Activated T-cell treated with anti-CD3 and anti-CD28 coated beads, Interleukin-2, amount 50 U/mL, for 4 hours (primary cell): Measurements from ENCODE around the gene KIF24. TPM values are rescaled to one million over a fixed set of nuclear protein-coding genes. Genes with fewer than 3 reads are reported as not detected.
A peak's percentile ranks its signal among the peaks of the same experiment; 100 is the strongest.
"Not testable (repeated sequence)": the region's sequence is repeated elsewhere in the genome, so short reads cannot be mapped to it uniquely, and the experiment has no call there.

Experiments
- ATAC-seq, 2 donors: fragments of 200-7000 bp; cut with Tn5 transposase; one replicate each; pipeline ENCODE4 v1.10.0; 2021
- DNase-seq: peaks from one replicate; pipeline ENCODE4 v3.0.0-alpha.2; 2020
- H3K27me3 Mint-ChIP-seq: one replicate; pipeline ENCODE4 v1.8.0; 2021; ENCODE audit warnings: low read depth, mixed read lengths
- H3K36me3 Mint-ChIP-seq: one replicate; pipeline ENCODE4 v1.8.0; 2022; ENCODE audit warnings: mixed read lengths; ENCODE audit not compliant: insufficient read depth
- H3K4me1 Mint-ChIP-seq: one replicate; pipeline ENCODE4 v1.8.0; 2021; ENCODE audit warnings: low read depth, mixed read lengths
- H3K4me3 Mint-ChIP-seq: one replicate; pipeline ENCODE4 v1.8.0; 2021; ENCODE audit warnings: mild to moderate bottlenecking, moderate library complexity, mixed read lengths
- H3K9me3 Mint-ChIP-seq: one replicate; pipeline ENCODE4 v1.8.0; 2021; ENCODE audit warnings: mixed read lengths
- total RNA-seq, 3 donors: library from RNA; stranded (reverse); gene quantifications; one replicate each; pipeline ENCODE4 v1.2.1, GENCODE V29; 2021

Gene KIF24
- total RNA-seq, 3 donors from 2014 or later = 2.2 to 2.6 (median 2.5) TPM

- H3K4me3 Mint-ChIP-seq = no peak overlapping the region
- no peaks in the 10 kb centered on the region for H3K27me3 Mint-ChIP-seq
- peaks cover 4% of the 10 kb centered on the region for H3K36me3 Mint-ChIP-seq
- ATAC-seq = no peak
- H3K9me3 Mint-ChIP-seq = no peaks in the 10 kb centered on the region
- no peak for DNase-seq
- H3K4me1 Mint-ChIP-seq = peaks cover under 1% of the 10 kb centered on the region
These were observed 40.6 kb upstream of the KIF24 start for GRCh38 chr9:34369636-34370035.

- not testable (repeated sequence) for H3K9me3 Mint-ChIP-seq, DNase-seq, H3K36me3 Mint-ChIP-seq, H3K27me3 Mint-ChIP-seq, ATAC-seq, H3K4me1 Mint-ChIP-seq, H3K4me3 Mint-ChIP-seq
These were observed 39.7 kb upstream of the KIF24 start for GRCh38 chr9:34368796-34369195.

GRCh38 chr9:34367751-34368410, 38.8 kb upstream of the KIF24 start:
- H3K9me3 Mint-ChIP-seq, H3K27me3 Mint-ChIP-seq, H3K36me3 Mint-ChIP-seq, DNase-seq, H3K4me3 Mint-ChIP-seq, ATAC-seq: not testable (repeated sequence)
- H3K4me1 Mint-ChIP-seq = peaks cover 13% of the 10 kb centered on the region

- ATAC-seq = no peak
- Mint-ChIP-seq H3K36me3 (peaks cover 4% of the 10 kb centered on the region), H3K9me3 (no peaks in the 10 kb centered on the region), H3K27me3 (no peaks in the 10 kb centered on the region), H3K4me1 (peaks cover 13% of the 10 kb centered on the region), H3K4me3 (no peak overlapping the region)
- no peak for DNase-seq
These were observed 37.3 kb upstream of the KIF24 start for GRCh38 chr9:34366365-34366764.

- no peaks in the 10 kb centered on the region for H3K27me3 Mint-ChIP-seq
- no peak overlapping the region for H3K4me3 Mint-ChIP-seq
- peaks cover 13% of the 10 kb centered on the region for H3K4me1 Mint-ChIP-seq
- no peaks in the 10 kb centered on the region for H3K9me3 Mint-ChIP-seq
- H3K36me3 Mint-ChIP-seq = peaks cover 4% of the 10 kb centered on the region
- no peak for ATAC-seq
- no peak for DNase-seq
These were observed 36.2 kb upstream of the KIF24 start for GRCh38 chr9:34365282-34365681.

- peaks cover 13% of the 10 kb centered on the region for H3K4me1 Mint-ChIP-seq
These were observed 34.7 kb upstream of the KIF24 start for GRCh38 chr9:34363619-34364351.

GRCh38 chr9:34362614-34363214, 33.6 kb upstream of the KIF24 start:
- DNase-seq = no peak
- peaks cover 4% of the 10 kb centered on the region for H3K36me3 Mint-ChIP-seq
- no peaks in the 10 kb centered on the region for H3K27me3 Mint-ChIP-seq
- peaks cover 5% of the 10 kb centered on the region for H3K9me3 Mint-ChIP-seq
- peaks cover 13% of the 10 kb centered on the region for H3K4me1 Mint-ChIP-seq
- H3K4me3 Mint-ChIP-seq = no peak overlapping the region
- no peak for ATAC-seq

More at GRCh38 chr9:34363619-34364351, 34.7 kb upstream of the KIF24 start:
- peaks cover 4% of the 10 kb centered on the region for H3K36me3 Mint-ChIP-seq
- no peak for DNase-seq
- no peaks in the 10 kb centered on the region for H3K27me3 Mint-ChIP-seq
- peak in 1 of 2 donors; percentile 60 for ATAC-seq
- no peak overlapping the region for H3K4me3 Mint-ChIP-seq
- no peaks in the 10 kb centered on the region for H3K9me3 Mint-ChIP-seq

GRCh38 chr9:34352957-34353356, 23.9 kb upstream of the KIF24 start:
- peaks cover 16% of the 10 kb centered on the region for H3K9me3 Mint-ChIP-seq
- not testable (repeated sequence) for H3K4me1 Mint-ChIP-seq, H3K4me3 Mint-ChIP-seq, H3K27me3 Mint-ChIP-seq, DNase-seq, ATAC-seq
- H3K36me3 Mint-ChIP-seq = peaks cover 16% of the 10 kb centered on the region

GRCh38 chr9:34352122-34352652, 23.1 kb upstream of the KIF24 start:
- Mint-ChIP-seq H3K9me3 (peaks cover 11% of the 10 kb centered on the region), H3K36me3 (peaks cover 17% of the 10 kb centered on the region)
- H3K4me1 Mint-ChIP-seq, H3K4me3 Mint-ChIP-seq, ATAC-seq, H3K27me3 Mint-ChIP-seq, DNase-seq: not testable (repeated sequence)

- H3K4me3 Mint-ChIP-seq = no peak overlapping the region
- ATAC-seq = no peak
- no peaks in the 10 kb centered on the region for H3K9me3 Mint-ChIP-seq
- H3K27me3 Mint-ChIP-seq = no peaks in the 10 kb centered on the region
- peaks cover 14% of the 10 kb centered on the region for H3K36me3 Mint-ChIP-seq
- no peaks in the 10 kb centered on the region for H3K4me1 Mint-ChIP-seq
- no peak for DNase-seq
These were observed 20.3 kb upstream of the KIF24 start for GRCh38 chr9:34349324-34349723.

GRCh38 chr9:34347800-34348158, 18.7 kb upstream of the KIF24 start:
- Mint-ChIP-seq H3K4me3 (no peak overlapping the region), H3K9me3 (no peaks in the 10 kb centered on the region)
- no peak for ATAC-seq

GRCh38 chr9:34346873-34347799, 18.1 kb upstream of the KIF24 start:
- H3K4me3 Mint-ChIP-seq = no peak overlapping the region
- no peaks in the 10 kb centered on the region for H3K27me3 Mint-ChIP-seq
- H3K9me3 Mint-ChIP-seq = no peaks in the 10 kb centered on the region
- peaks cover 23% of the 10 kb centered on the region for H3K36me3 Mint-ChIP-seq
- no peak for DNase-seq
- ATAC-seq = no peak
- no peaks in the 10 kb centered on the region for H3K4me1 Mint-ChIP-seq

More at GRCh38 chr9:34347800-34348158, 18.7 kb upstream of the KIF24 start:
- Mint-ChIP-seq H3K36me3 (peaks cover 21% of the 10 kb centered on the region), H3K4me1 (no peaks in the 10 kb centered on the region), H3K27me3 (no peaks in the 10 kb centered on the region)
- DNase-seq = no peak

GRCh38 chr9:34343605-34344004, 14.5 kb upstream of the KIF24 start:
- no peak for ATAC-seq
- Mint-ChIP-seq H3K9me3 (no peaks in the 10 kb centered on the region), H3K4me3 (no peak overlapping the region), H3K36me3 (peaks cover 26% of the 10 kb centered on the region), H3K4me1 (no peaks in the 10 kb centered on the region), H3K27me3 (no peaks in the 10 kb centered on the region)
- no peak for DNase-seq

- no peaks in the 10 kb centered on the region for H3K4me1 Mint-ChIP-seq
- ATAC-seq (no peak), DNase-seq (no peak)
- no peaks in the 10 kb centered on the region for H3K27me3 Mint-ChIP-seq
- peaks cover 26% of the 10 kb centered on the region for H3K36me3 Mint-ChIP-seq
- no peak overlapping the region for H3K4me3 Mint-ChIP-seq
- no peaks in the 10 kb centered on the region for H3K9me3 Mint-ChIP-seq
These were observed 14.0 kb upstream of the KIF24 start for GRCh38 chr9:34343090-34343489.
